Measurements from ENCODE around the gene FCGBP.

FCGBP gene

DNA sequence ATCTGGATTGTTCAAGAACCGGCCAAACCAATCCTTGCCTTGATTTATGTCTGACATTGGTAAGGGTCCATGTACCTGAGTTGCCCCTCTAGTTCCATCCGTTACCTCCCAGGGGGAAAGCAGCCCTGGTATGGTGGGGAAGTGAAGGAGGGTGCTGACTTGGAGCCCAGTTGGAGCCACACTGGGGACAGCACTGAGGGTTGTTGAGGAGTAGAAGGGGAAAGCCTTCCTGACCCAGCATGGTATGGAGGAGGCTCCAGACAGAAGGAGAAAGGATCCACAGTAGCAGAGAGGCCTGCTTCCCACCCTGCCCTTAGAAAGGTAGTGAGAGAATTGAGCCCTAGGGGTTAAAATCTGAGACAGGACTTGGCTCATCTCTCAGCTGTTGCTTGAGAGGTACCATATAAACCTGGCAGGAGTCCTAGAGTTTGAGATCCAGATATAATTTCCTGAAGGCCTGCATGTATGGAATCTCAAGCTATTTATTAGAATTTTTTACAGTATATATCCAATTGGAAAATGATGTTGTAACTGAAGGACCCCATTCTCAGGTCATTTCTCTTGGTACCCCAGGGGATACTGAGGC lies 16.7 kb upstream of the FCGBP start:
- DNase-seq: peak in 1 of 42 donors; percentile 7
- intact Hi-C loops (cut with DNase I): no loop called here

GRCh38 chr19:39949026-39949747 lies 14.8 kb upstream of the FCGBP start:
- peak in 1 of 42 donors; percentile 29 for DNase-seq
- intact Hi-C loops (cut with DNase I): no loop called here

DNA sequence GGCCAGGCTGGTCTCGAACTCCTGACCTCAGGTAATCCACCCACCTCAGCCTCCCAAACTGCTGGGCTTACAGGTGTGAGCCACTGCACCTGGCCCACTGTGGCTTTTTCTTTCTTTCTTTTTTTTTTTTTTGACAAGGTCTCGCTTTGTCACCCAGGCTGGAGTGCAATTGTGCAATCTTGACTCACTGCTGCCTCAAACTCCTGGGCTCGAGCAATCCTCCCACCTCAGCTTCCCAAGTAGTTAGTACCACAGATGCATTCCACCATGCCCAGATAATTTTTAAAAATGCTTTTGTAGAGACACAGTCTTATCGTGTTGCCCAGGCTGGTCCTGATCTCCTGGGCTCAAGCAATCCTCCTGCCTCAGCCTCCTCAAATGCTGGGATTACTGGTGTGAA lies 12.1 kb upstream of the FCGBP start:
- DNase-seq: peak in 4 of 42 donors; percentile 13 to 45 (median 25)
- intact Hi-C loops (cut with DNase I): no loop called here

GRCh38 chr19:39943586-39943985 lies 9.2 kb upstream of the FCGBP start:
- no peak for DNase-seq
- intact Hi-C loops (cut with DNase I): no loop called here

DNA sequence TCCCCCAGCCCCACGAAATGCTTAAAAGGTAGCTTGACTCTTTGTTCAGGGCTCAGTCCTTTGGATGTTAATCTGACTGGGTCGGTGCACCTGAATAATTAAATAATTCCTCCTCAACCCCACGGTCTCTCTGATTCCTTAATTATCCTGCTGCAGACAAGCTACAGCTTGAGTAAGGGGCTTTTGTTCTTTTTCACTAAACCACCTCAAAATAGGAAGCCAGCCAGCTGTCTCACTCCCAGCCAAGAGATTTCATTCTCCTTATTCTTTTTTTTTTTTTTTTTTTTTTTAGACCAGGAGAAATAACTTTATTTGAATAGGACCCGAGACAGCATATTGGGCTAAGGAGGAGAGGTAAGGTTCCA lies 7.9 kb upstream of the FCGBP start:
- peak in 1 of 42 donors; percentile 1 for DNase-seq

DNA sequence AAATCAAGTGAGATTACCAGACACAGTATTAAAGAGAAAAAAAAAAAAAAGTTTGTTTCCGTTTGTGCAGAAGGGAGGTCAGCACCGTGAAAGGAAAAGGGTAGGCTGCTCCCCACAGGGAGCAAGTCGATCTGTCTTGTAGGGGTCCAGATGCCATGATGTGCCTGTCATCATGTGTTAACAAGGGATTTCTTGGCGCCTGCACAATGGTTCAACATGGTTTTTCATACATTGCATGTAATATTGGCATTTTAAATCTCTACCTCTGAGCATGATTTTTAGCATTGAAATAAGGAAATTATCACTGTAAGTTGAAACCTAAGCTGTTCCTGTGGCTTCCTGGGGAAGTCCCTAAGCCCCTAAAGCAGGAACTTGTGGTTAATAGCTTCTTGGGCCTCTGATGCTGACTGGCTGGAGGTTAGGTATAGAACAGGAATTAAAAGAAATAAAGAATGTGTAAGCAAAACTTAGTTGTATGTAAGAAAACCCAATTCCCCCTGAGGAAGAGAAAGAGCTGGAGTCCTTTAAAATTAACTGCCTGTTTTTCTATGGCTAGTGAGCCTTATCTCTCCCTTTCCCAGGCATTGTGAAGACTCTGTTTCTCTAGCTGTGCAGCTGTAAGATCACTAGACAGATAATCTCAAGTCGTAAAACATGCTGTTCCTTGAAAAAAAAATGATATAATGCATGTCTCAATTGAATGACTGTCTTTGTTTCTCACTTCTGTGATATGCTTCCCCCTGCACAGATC lies 7.4 kb upstream of the FCGBP start:
- DNase-seq: peak in 14 of 42 donors; percentile 5 to 50 (median 18)
- intact Hi-C loops (cut with DNase I): no loop called here

More for the DNA sequence above, 7.9 kb upstream of the FCGBP start:
- intact Hi-C loops (cut with DNase I): no loop called here

GRCh38 chr19:39941151-39941550 lies 6.7 kb upstream of the FCGBP start:
- DNase-seq: peak in 1 of 42 donors; percentile 9
- intact Hi-C loops (cut with DNase I): no loop called here

DNA sequence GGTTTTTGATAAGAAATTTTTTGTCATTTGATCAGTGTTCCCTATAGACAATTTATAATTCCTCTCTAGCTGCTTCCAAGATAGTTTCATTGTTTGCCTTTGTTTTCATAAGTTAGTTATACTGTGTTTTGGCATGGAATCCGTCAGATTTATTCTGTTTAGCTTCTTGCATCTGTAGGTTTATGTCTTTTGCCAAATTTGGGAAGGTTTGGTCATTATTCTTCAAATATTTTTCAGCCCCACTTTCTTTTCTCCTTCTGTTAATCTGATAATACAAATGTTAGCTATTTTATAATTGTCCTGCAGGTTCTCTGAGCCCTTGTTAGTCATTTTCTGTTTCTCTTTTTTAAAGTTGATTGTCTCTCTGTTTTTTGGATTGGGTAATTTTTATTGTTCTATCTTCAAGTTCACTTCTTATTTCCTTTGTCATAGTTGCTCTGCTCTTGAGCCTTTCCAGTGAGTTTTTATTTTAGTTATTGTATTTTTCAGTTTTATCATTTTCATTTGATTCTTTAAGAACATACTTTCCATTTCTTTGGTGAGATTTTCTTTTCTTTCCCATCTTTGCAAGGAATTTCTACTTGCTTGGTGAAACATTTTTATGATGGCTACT lies 5.9 kb upstream of the FCGBP start:
- intact Hi-C loops (cut with DNase I): no loop called here

GRCh38 chr19:39939556-39939955 lies 5.1 kb upstream of the FCGBP start:
- peak in 2 of 42 donors; percentile 9 for DNase-seq
- intact Hi-C loops (cut with DNase I): no loop called here

More for the DNA sequence above, 5.9 kb upstream of the FCGBP start:
- no peak for DNase-seq

DNA sequence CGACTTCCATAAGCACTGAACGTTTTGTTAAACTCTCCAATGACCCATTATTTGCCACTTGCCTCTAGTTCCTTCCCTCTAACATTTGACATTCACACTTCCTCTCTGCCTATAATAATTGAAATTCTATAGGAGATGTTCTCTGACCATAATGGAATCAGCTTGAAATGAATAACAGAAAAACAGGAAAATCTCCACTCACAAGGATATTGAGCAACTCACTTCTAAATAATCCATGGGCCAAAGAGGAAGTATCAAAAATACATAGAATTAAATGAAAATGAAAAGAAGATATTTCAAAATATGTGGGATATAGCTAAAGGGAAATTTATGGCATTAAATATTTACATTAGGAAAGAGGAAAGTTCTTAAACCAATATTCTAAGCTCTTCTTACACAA lies 3.4 kb upstream of the FCGBP start:
- intact Hi-C loops (cut with DNase I): no loop called here
- no peak for DNase-seq

DNA sequence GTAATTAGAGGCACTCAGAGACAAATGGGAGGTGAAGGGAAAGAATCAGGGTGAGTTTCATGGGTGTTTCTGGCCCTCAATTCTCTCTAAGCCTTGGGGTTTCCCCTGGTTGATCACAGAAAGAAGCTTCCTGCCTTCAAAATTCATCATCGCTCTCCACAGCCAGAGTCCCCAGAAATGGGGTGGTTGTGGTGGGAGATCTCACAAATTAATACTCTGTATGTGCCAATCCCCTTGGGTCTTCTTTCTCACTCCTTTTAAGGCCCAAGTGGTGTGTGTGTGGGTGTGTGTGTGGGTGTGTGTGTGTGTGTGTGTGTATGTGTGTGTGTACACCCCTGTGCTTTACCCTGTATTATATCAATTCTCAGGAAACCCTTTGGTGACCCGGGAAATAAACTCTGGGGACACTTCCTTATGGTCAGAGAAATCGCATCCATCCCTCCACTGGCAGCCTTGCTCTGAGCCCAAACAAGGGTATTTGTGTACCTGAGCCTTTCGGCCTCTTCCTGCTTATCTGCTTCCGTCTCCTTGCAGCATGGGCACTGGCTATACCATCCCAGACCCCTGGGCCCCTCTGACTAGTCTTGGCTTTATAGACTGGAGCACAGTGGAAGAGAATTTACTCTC lies 2.8 kb upstream of the FCGBP start:
- intact Hi-C loops (cut with DNase I): no loop called here
- peak in 1 of 42 donors; percentile 3 for DNase-seq

DNA sequence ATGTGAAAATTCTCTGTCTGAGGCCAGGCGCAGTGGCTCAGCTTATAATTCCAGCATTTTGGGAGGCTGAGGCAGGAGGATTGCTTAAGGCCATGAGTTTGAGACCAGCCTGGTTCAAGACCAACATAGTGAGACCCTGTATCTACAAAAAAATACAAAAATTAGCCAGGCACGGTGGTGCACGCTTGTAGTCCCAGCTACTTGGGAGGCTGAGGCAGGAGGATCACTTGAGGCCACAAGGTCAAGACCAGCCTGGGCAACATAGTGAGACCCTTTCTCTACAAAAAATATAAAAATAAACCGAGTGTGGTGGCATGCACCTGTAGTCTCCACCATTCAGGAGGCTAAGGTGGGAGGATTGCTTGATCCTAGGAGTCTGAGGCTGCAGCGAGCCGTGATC lies 2.2 kb upstream of the FCGBP start:
- intact Hi-C loops (cut with DNase I): no loop called here
- DNase-seq: peak in 2 of 42 donors; percentile 1

DNA sequence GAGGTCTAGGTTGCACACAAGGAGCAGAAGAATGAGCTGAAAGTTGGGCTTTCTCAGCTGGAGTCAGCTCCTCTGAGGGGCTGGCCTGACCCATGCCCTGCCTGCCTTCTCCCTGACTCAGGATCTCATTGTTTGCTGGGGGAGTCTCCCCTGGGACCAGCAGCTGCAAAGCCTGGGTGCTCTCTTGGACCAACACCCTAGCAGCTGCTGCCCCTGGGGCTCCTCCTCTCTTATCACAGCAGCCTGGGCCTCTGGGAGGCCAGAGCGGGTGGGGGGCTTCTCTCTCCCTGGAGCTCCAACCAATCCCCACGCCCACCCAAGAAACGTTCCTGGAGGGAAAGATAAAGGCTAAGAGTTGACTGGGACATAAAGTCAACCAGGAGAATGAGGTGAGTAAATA lies 1.6 kb upstream of the FCGBP start:
- DNase-seq: peak in 1 of 42 donors; percentile 7
- intact Hi-C loops (cut with DNase I): no loop called here

DNA sequence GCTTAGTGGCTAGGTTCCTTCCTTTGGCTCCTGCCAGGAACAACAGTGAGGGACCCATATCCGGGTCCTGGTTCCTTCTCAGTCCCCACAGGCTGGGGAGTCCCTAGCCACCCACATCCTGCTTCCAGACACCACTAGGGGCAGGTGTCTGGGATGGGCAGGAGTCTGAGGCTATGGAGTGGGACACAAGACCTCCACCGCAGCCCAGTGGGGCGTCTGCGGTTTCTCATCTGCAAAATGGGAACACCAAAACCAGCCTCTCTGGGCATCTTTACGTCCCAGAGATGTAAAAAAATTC lies 879 bp upstream of the FCGBP start:
- intact Hi-C loops (cut with DNase I): no loop called here
- peak in 2 of 42 donors; percentile 7 for DNase-seq

DNA sequence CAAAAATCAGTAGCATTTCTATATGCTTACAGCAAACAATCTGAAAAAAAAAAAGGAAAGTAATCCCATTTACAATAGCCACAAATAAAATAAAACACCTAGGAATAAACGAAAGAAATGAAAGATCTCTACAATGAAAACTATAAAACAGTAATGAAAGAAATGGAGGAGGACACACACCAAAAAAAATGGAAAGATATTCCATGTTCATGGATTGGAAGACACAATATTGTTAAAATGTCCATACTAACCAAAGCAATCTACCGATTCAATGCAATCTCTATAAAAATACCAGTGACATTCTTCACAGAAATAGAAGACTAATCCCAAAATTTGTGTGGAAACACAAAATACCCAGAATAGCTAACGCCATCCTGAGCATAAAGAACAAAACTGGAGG lies 4.7 kb downstream of the FCGBP start:
- intact Hi-C loops (cut with DNase I): no loop called here

GRCh38 chr19:39928357-39928725 lies 6.1 kb downstream of the FCGBP start:
- intact Hi-C loops (cut with DNase I): no loop called here
- DNase-seq: no peak

More for the DNA sequence above, 4.7 kb downstream of the FCGBP start:
- no peak for DNase-seq

DNA sequence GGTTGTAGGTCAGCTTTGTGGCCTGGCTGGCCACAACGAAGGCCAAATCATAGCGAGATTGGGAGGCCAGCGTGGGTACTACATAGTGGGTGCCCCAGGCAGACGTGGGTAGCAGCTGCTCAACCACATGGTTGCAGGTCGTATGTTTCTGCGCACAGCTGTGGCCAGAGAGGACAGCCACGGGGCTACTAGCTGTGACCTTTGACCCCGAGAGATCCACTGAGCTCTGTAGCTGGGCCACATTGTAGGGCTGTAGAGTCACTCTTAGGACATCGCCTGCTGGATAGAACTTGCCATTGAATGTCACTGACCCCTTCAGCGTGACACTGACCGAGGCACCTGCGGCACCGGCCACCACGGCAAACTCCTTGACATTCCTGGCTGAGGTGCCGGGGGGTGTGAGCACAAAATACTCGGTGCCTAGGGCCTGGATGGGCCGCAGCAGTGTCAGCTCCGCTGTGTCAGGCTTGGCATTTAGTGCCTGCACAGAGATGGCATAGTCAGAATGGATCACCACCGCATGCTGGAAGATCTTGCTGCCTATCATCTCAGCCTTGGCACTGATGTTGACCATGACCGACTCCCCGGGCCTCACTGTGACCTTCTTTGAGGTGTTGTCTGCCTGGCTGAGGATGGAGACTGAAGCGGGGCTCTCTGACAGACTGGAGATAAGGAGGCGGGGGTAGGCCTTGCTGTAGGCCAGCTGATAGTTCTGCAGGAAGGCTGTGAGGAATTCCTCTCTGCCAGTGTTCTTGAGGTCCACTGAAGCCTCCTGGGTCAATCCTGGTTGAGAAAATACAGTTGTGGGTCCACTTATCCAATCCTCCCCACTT lies 6.7 kb downstream of the FCGBP start:
- DNase-seq: peak in 1 of 42 donors; percentile 25
- intact Hi-C loops (cut with DNase I): no loop called here

- DNase-seq: peak in 2 of 42 donors; percentile 2 to 22
- intact Hi-C loops (cut with DNase I): no loop called here
Measured at GRCh38 chr19:39927076-39927475, 7.4 kb downstream of the FCGBP start.
